Superior temporal gyrus (tissue), 1 donor: ENCODE measurements around the gene ANKRD18B.
"Not testable (repeated sequence)": the region's sequence is repeated elsewhere in the genome, so short reads cannot be mapped to it uniquely, and the experiment has no call there.

Experiments used
- DNase-seq: peaks from one replicate; pipeline ENCODE4 v3.0.0-alpha.2; 2016; ENCODE audit errors: extremely low spot score

The ANKRD18B gene

GRCh38 chr9:33611358-33611757, 87.3 kb downstream of the ANKRD18B start:
- DNase-seq: no peak

DNA sequence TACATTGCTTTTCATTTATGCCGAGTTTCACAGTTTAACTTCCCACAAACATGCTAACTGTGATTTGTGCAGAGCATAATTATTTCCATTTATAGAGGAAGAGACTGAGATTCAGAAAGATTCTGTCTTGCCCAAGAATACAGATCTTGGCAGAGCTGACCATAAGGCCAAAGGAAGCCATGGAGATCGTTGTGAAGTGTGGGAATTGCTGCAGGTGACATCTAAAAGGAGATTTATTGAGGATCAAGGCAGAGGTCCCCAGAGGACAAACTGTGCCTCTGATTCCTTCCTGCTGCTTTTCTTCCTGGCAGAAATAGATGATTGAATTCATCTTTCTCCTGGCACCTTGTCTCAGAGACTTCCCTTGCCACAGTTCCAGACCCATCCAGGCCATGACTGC, 88.4 kb downstream of the ANKRD18B start:
- not testable (repeated sequence) for DNase-seq

GRCh38 chr9:33614001-33614687, 90.1 kb downstream of the ANKRD18B start:
- no peak for DNase-seq

DNA sequence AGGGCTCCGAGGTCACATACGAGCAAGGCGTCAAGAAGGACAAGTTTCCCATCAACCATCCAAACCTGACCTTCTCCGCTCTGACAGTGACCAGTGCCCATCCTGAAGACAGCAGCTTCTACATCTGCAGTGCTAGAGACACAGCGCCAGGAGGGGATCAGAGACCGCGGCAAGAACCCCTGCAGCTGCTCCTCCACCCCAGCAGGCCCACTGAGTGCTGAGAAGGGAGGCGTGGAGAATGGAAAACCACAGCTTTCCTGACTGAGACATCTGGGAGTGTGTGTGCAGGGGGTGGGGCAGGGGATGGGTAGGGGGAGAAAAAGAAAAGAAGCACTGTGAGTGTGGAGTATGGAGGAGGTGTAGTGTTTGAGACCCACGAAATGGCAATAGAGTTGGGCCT, 94.3 kb downstream of the ANKRD18B start:
- DNase-seq: not testable (repeated sequence)

DNA sequence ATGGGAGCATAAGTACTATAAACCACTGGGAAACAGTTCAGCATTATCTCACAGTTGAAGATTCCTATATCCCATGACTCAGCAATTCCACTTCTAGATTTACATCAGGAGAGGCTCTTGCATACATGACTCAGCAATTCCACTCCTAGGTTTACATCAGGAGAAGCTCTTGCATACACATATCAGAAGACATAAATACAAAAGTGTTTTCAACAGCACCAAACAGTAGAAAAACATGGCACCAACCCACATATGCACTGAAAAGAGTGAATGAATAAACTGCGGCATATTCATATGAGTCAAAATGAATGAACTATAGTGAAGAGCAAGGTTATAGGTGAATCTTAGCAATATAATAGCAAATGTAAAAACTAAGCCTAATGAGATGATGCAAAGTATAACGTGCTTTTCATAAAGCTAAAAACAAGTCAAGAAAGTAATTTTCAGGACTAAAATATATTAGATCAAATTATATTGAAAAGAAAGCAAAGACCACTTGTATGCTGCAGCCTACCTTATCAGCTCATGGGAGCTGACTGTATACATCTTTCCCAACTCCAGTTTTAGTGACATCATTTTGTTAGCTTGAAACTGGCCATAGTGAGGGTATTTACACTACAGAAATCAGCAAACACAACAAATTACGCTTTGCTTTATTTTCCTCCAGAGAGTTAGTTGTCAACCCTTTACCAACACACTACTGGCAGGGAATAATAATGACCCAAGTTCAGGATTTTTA, 95.8 kb downstream of the ANKRD18B start:
- DNase-seq: no peak

- DNase-seq: no peak
Observed at GRCh38 chr9:33620738-33621439, 96.8 kb downstream of the ANKRD18B start.
